K562 (cell line): ENCODE results near the gene L3MBTL3.

Source experiments
- CEBPB ChIP-seq: fragments of 450-650 bp; IDR thresholded peaks from 2 replicates; pipeline ENCODE4 v1.6.1; 2016; ENCODE audit warnings: missing genetic modification characterization, missing compliant biosample characterization
- CHD2 ChIP-seq: IDR thresholded peaks from 2 replicates; pipeline ENCODE4 v1.6.1; 2011; ENCODE audit warnings: low read depth, low read length
- CTCF ChIP-seq, 3 experiments: IDR thresholded peaks in 2 of 3; conservative IDR thresholded peaks in 1 of 3; 2 replicates each; pipeline ENCODE4 v1.5.1; 2011 to 2012; ENCODE audit warnings: low read length in 3 of 3, mild to moderate bottlenecking in 3 of 3, control low read depth in 2 of 3, improper control_type of control experiment in 1 of 3, inconsistent platforms in 1 of 3, low read depth in 1 of 3, mixed read lengths in 1 of 3, moderate library complexity in 1 of 3; ENCODE audit not compliant: insufficient read depth in 2 of 3
- FIP1L1 ChIP-seq: fragments of 200-400 bp; formaldehyde crosslinking; IDR thresholded peaks from 2 replicates; pipeline ENCODE4 v1.6.1; 2018; ENCODE audit warnings: mild to moderate bottlenecking, low read depth, low read length; ENCODE audit not compliant: poor library complexity, severe bottlenecking
- GABPA ChIP-seq: fragments of 200-800 bp; sonication (Bioruptor generic); conservative IDR thresholded peaks from 2 replicates; pipeline ENCODE4 v1.6.1; 2016; ENCODE audit warnings: low read depth, missing genetic modification characterization, missing compliant biosample characterization
- GABPB1 ChIP-seq: sonication (generic); formaldehyde crosslinking; IDR thresholded peaks from 2 replicates; pipeline ENCODE4 v1.8.0; 2022; ENCODE audit warnings: mild to moderate bottlenecking, missing genetic modification reagents
- L3MBTL2 ChIP-seq: fragments of 450-650 bp; IDR thresholded peaks from 2 replicates; pipeline ENCODE4 v1.6.1; 2016; ENCODE audit warnings: mild to moderate bottlenecking, moderate library complexity
- NFE2L1 ChIP-seq: fragments of 450-650 bp; IDR thresholded peaks from 2 replicates; pipeline ENCODE4 v1.6.1; 2016; ENCODE audit warnings: missing genetic modification characterization, low read depth, mild to moderate bottlenecking, missing compliant biosample characterization, moderate library complexity, borderline replicate concordance
- TBL1XR1 ChIP-seq, 2 experiments: IDR thresholded peaks; 2 replicates each; pipeline ENCODE4 v1.6.1; 2012; ENCODE audit warnings: improper control_type of control experiment in 2 of 2, low read length in 2 of 2, mild to moderate bottlenecking in 1 of 2
- ZC3H4 ChIP-seq: sonication (generic); formaldehyde crosslinking; IDR thresholded peaks from 2 replicates; pipeline ENCODE4 v1.9.0; 2021; ENCODE audit warnings: missing genetic modification reagents, borderline replicate concordance

- TF ChIP-seq NFE2L1 (tag), result no peak
- TF ChIP-seq CTCF (IDR thresholded peaks at IDR 0.05 in 2 of 3, conservative IDR thresholded peaks at IDR 0.05 in 1 of 3; ENCODE audit: insufficient read depth in 2 of 3, low read depth in 1 of 3, low read length in 3 of 3), result no peak
- TF ChIP-seq L3MBTL2, result no peak
- TF ChIP-seq TBL1XR1 (IDR thresholded peaks at IDR 0.05; ENCODE audit: low read length in 2 of 2), result no peak
- TF ChIP-seq ZC3H4 (CRISPR knock-in tag), result no peak
- TF ChIP-seq CHD2, result no peak
- no peak for TF ChIP-seq GABPB1 (CRISPR knock-in tag)
- no peak for TF ChIP-seq FIP1L1
- no peak for TF ChIP-seq CEBPB (tag)
- TF ChIP-seq GABPA (tag), result no peak
Measured at GRCh38 chr6:130070326-130070725, 51.9 kb downstream of the L3MBTL3 start.
